WTC11 (cell line): ENCODE measurements around the gene CDH22.

ENCODE experiments used
- CREB1 ChIP-seq: sonication (generic); formaldehyde crosslinking; IDR thresholded peaks from 2 replicates; pipeline ENCODE4 v1.8.0; 2023; ENCODE audit warnings: mild to moderate bottlenecking, missing genetic modification reagents
- E2F1 ChIP-seq: sonication (generic); formaldehyde crosslinking; IDR thresholded peaks from 2 replicates; pipeline ENCODE4 v1.8.0; 2022; ENCODE audit warnings: mild to moderate bottlenecking, missing genetic modification reagents
- ETV6 ChIP-seq: sonication (generic); formaldehyde crosslinking; IDR thresholded peaks from 2 replicates; pipeline ENCODE4 v1.8.1; 2022; ENCODE audit warnings: mild to moderate bottlenecking, missing genetic modification reagents
- MLX ChIP-seq: sonication (generic); formaldehyde crosslinking; IDR thresholded peaks from 2 replicates; pipeline ENCODE4 v1.8.1; 2023; ENCODE audit warnings: mild to moderate bottlenecking, missing genetic modification reagents, moderate library complexity
- NFE2L1 ChIP-seq: sonication (generic); formaldehyde crosslinking; IDR thresholded peaks from 2 replicates; pipeline ENCODE4 v1.8.1; 2023; ENCODE audit warnings: missing genetic modification reagents
- NFYB ChIP-seq: sonication (generic); formaldehyde crosslinking; conservative IDR thresholded peaks from 2 replicates; pipeline ENCODE4 v1.8.0; 2022; ENCODE audit warnings: low read depth, missing genetic modification reagents
- NR3C1 ChIP-seq: sonication (generic); formaldehyde crosslinking; conservative IDR thresholded peaks from 2 replicates; pipeline ENCODE4 v1.8.1; 2023; ENCODE audit warnings: low read depth, mild to moderate bottlenecking, missing genetic modification reagents
- TEAD4 ChIP-seq: sonication (generic); formaldehyde crosslinking; IDR thresholded peaks from 2 replicates; pipeline ENCODE4 v1.8.0; 2022; ENCODE audit warnings: mild to moderate bottlenecking, missing genetic modification reagents
- TP53 ChIP-seq: sonication (generic); formaldehyde crosslinking; IDR thresholded peaks from 2 replicates; pipeline ENCODE4 v1.8.1; 2023; ENCODE audit warnings: mild to moderate bottlenecking, missing genetic modification reagents
- TF ChIP-seq, protein P1 (sequence below): fragments of 200-600 bp; IDR thresholded peaks from 2 replicates; pipeline ENCODE4 v1.8.0; 2022; ENCODE audit warnings: antibody characterized with exemption
- TF ChIP-seq, protein P2 (sequence below): sonication (generic); formaldehyde crosslinking; IDR thresholded peaks from 2 replicates; pipeline ENCODE4 v1.8.0; 2023; ENCODE audit warnings: missing genetic modification reagents, mild to moderate bottlenecking, borderline replicate concordance
- TF ChIP-seq, protein P3 (sequence below): sonication (generic); formaldehyde crosslinking; conservative IDR thresholded peaks from 2 replicates; pipeline ENCODE4 v1.8.1; 2022; ENCODE audit warnings: mild to moderate bottlenecking, missing genetic modification reagents
- TF ChIP-seq, protein P4 (sequence below): sonication (generic); formaldehyde crosslinking; IDR thresholded peaks from 2 replicates; pipeline ENCODE4 v1.8.0; 2022; ENCODE audit warnings: mild to moderate bottlenecking, missing genetic modification reagents

DNA sequence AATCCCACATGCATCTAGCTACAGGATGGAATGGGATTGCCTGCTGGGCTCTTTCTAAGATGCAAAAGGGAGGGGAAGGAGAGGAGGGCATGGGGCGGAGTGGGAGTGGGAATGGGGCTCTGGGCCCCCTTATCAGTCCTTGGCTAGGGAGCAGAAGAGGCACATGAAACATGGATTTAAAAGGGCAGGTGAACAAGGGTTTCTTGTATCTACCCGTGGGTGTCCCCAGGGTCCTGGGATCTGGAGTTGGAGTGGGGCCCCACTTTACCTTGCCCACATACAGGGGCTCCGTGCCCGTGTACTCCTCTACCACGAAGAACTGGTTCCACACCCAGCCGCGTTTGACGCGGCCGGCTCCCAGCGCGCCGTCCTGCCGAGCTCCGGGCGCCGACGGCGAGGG lies 57.5 kb downstream of the CDH22 start:
- TF ChIP-seq, protein P1, sequence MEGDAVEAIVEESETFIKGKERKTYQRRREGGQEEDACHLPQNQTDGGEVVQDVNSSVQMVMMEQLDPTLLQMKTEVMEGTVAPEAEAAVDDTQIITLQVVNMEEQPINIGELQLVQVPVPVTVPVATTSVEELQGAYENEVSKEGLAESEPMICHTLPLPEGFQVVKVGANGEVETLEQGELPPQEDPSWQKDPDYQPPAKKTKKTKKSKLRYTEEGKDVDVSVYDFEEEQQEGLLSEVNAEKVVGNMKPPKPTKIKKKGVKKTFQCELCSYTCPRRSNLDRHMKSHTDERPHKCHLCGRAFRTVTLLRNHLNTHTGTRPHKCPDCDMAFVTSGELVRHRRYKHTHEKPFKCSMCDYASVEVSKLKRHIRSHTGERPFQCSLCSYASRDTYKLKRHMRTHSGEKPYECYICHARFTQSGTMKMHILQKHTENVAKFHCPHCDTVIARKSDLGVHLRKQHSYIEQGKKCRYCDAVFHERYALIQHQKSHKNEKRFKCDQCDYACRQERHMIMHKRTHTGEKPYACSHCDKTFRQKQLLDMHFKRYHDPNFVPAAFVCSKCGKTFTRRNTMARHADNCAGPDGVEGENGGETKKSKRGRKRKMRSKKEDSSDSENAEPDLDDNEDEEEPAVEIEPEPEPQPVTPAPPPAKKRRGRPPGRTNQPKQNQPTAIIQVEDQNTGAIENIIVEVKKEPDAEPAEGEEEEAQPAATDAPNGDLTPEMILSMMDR, result no peak
- TF ChIP-seq TP53 (CRISPR knock-in tag), result no peak
- TF ChIP-seq NFE2L1 (CRISPR knock-in tag), result no peak
- TF ChIP-seq, protein P2, sequence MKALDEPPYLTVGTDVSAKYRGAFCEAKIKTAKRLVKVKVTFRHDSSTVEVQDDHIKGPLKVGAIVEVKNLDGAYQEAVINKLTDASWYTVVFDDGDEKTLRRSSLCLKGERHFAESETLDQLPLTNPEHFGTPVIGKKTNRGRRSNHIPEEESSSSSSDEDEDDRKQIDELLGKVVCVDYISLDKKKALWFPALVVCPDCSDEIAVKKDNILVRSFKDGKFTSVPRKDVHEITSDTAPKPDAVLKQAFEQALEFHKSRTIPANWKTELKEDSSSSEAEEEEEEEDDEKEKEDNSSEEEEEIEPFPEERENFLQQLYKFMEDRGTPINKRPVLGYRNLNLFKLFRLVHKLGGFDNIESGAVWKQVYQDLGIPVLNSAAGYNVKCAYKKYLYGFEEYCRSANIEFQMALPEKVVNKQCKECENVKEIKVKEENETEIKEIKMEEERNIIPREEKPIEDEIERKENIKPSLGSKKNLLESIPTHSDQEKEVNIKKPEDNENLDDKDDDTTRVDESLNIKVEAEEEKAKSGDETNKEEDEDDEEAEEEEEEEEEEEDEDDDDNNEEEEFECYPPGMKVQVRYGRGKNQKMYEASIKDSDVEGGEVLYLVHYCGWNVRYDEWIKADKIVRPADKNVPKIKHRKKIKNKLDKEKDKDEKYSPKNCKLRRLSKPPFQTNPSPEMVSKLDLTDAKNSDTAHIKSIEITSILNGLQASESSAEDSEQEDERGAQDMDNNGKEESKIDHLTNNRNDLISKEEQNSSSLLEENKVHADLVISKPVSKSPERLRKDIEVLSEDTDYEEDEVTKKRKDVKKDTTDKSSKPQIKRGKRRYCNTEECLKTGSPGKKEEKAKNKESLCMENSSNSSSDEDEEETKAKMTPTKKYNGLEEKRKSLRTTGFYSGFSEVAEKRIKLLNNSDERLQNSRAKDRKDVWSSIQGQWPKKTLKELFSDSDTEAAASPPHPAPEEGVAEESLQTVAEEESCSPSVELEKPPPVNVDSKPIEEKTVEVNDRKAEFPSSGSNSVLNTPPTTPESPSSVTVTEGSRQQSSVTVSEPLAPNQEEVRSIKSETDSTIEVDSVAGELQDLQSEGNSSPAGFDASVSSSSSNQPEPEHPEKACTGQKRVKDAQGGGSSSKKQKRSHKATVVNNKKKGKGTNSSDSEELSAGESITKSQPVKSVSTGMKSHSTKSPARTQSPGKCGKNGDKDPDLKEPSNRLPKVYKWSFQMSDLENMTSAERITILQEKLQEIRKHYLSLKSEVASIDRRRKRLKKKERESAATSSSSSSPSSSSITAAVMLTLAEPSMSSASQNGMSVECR (CRISPR knock-in tag), result no peak
- no peak for TF ChIP-seq MLX (CRISPR knock-in tag)
- TF ChIP-seq TEAD4, result no peak
- TF ChIP-seq NFYB (CRISPR knock-in tag), result no peak
- TF ChIP-seq, protein P3, sequence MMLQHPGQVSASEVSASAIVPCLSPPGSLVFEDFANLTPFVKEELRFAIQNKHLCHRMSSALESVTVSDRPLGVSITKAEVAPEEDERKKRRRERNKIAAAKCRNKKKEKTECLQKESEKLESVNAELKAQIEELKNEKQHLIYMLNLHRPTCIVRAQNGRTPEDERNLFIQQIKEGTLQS (CRISPR knock-in tag), result no peak
- no peak for TF ChIP-seq ETV6 (CRISPR knock-in tag)
- no peak for TF ChIP-seq CREB1
- TF ChIP-seq NR3C1, result no peak
- TF ChIP-seq, protein P4, sequence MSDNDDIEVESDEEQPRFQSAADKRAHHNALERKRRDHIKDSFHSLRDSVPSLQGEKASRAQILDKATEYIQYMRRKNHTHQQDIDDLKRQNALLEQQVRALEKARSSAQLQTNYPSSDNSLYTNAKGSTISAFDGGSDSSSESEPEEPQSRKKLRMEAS (CRISPR knock-in tag), result no peak
- no peak for TF ChIP-seq E2F1 (CRISPR knock-in tag)
